H9 (cell line): ENCODE results near the gene FTO. TPM values are rescaled to one million over a fixed set of nuclear protein-coding genes. Genes with fewer than 3 reads are reported as not detected.

Experiments
- DNase-seq: peaks from one replicate; pipeline ENCODE4 v3.0.0-alpha.2; 2017
- H2AFZ ChIP-seq: one replicate; pipeline ENCODE4 v1.6.1; 2013; ENCODE audit warnings: mild to moderate bottlenecking, low read length, control low read depth, moderate library complexity
- H2AK5ac ChIP-seq: 2 replicates; pipeline ENCODE4 v1.6.1; 2013; ENCODE audit warnings: low read length, control low read depth, mixed read lengths; ENCODE audit not compliant: insufficient read length
- H2BK120ac ChIP-seq: one replicate; pipeline ENCODE4 v1.6.1; 2013; ENCODE audit warnings: low read depth, mild to moderate bottlenecking, low read length, control low read depth, inconsistent platforms; ENCODE audit not compliant: poor library complexity, severe bottlenecking
- H2BK12ac ChIP-seq: 2 replicates; pipeline ENCODE4 v1.6.1; 2013; ENCODE audit warnings: low read length, control low read depth, mixed read lengths, low read depth; ENCODE audit not compliant: insufficient read length
- H2BK15ac ChIP-seq: 2 replicates; pipeline ENCODE4 v1.6.1; 2013; ENCODE audit warnings: low read depth, low read length, control low read depth
- H2BK20ac ChIP-seq: one replicate; pipeline ENCODE4 v1.6.1; 2013; ENCODE audit warnings: low read depth, mild to moderate bottlenecking, low read length, control low read depth, inconsistent platforms; ENCODE audit not compliant: poor library complexity, severe bottlenecking
- H2BK5ac ChIP-seq: 2 replicates; pipeline ENCODE4 v1.6.1; 2013; ENCODE audit warnings: low read length, control low read depth, mixed read lengths; ENCODE audit not compliant: insufficient read length
- H3K14ac ChIP-seq: 2 replicates; pipeline ENCODE4 v1.6.1; 2013; ENCODE audit warnings: low read length, control low read depth; ENCODE audit not compliant: insufficient read depth
- H3K18ac ChIP-seq: 2 replicates; pipeline ENCODE4 v1.6.1; 2013; ENCODE audit warnings: low read depth, mild to moderate bottlenecking, mixed read lengths, low read length, control low read depth; ENCODE audit not compliant: insufficient read length
- H3K23ac ChIP-seq: 2 replicates; pipeline ENCODE4 v1.6.1; 2013; ENCODE audit warnings: low read length, control low read depth, mixed read lengths, low read depth; ENCODE audit not compliant: insufficient read length
- H3K23me2 ChIP-seq: 2 replicates; pipeline ENCODE4 v1.6.1; 2013; ENCODE audit warnings: low read depth, mild to moderate bottlenecking, mixed read lengths, low read length, control low read depth; ENCODE audit not compliant: insufficient read length, poor library complexity, severe bottlenecking
- H3K27ac ChIP-seq: 2 replicates; pipeline ENCODE4 v1.5.1; 2013; ENCODE audit warnings: low read length, control low read depth, mixed read lengths, low read depth; ENCODE audit not compliant: insufficient read length
- H3K27me3 ChIP-seq: 2 replicates; pipeline ENCODE4 v1.6.1; 2013; ENCODE audit warnings: low read length, control low read depth, inconsistent platforms; ENCODE audit not compliant: insufficient read depth
- H3K4ac ChIP-seq: 2 replicates; pipeline ENCODE4 v1.6.1; 2013; ENCODE audit warnings: low read depth, mild to moderate bottlenecking, control low read depth, inconsistent platforms, low read length, moderate library complexity
- H3K4me1 ChIP-seq: 2 replicates; pipeline ENCODE4 v1.6.1; 2013; ENCODE audit warnings: low read length, control low read depth, inconsistent platforms; ENCODE audit not compliant: insufficient read depth
- H3K4me2 ChIP-seq: 2 replicates; pipeline ENCODE4 v1.6.1; 2013; ENCODE audit warnings: low read length, control low read depth, mixed read lengths; ENCODE audit not compliant: insufficient read length, insufficient read depth
- H3K56ac ChIP-seq: 2 replicates; pipeline ENCODE4 v1.6.1; 2013; ENCODE audit warnings: low read depth, mild to moderate bottlenecking, mixed read lengths, low read length, control low read depth; ENCODE audit not compliant: insufficient read length
- H3K79me1 ChIP-seq: 2 replicates; pipeline ENCODE4 v1.6.1; 2013; ENCODE audit warnings: low read depth, mild to moderate bottlenecking, moderate library complexity, low read length, control low read depth, inconsistent platforms; ENCODE audit not compliant: insufficient read depth, poor library complexity, severe bottlenecking
- H3K79me2 ChIP-seq: 2 replicates; pipeline ENCODE4 v1.6.1; 2013; ENCODE audit warnings: low read length, control low read depth, inconsistent platforms; ENCODE audit not compliant: insufficient read depth
- H3K9ac ChIP-seq: 2 replicates; pipeline ENCODE4 v1.6.1; 2013; ENCODE audit warnings: low read length, control low read depth, mixed read lengths; ENCODE audit not compliant: insufficient read length; ENCODE audit errors: extremely low read depth
- H3K9me3 ChIP-seq: one replicate; pipeline ENCODE4 v1.6.1; 2013; ENCODE audit warnings: low read depth, low read length, inconsistent platforms; ENCODE audit not compliant: control insufficient read depth
- H3T11ph ChIP-seq: one replicate; pipeline ENCODE4 v1.6.1; 2013; ENCODE audit warnings: mild to moderate bottlenecking, low read length, control low read depth, inconsistent platforms
- H4K20me1 ChIP-seq: one replicate; pipeline ENCODE4 v1.6.1; 2013; ENCODE audit not compliant: control insufficient read depth, insufficient read length, insufficient read depth
- H4K5ac ChIP-seq: 2 replicates; pipeline ENCODE4 v1.6.1; 2013; ENCODE audit warnings: low read depth, mild to moderate bottlenecking, mixed read lengths, low read length, control low read depth; ENCODE audit not compliant: insufficient read length
- H4K8ac ChIP-seq: replicated peaks from 2 replicates; pipeline ENCODE4 v1.6.1; 2013; ENCODE audit warnings: low read length, control low read depth, mixed read lengths, low read depth; ENCODE audit not compliant: insufficient read length
- H4K91ac ChIP-seq: 2 replicates; pipeline ENCODE4 v1.6.1; 2013; ENCODE audit warnings: low read depth, mild to moderate bottlenecking, moderate library complexity, mixed read lengths, low read length, control low read depth; ENCODE audit not compliant: insufficient read length
- H3K27ac Mint-ChIP-seq, 3 experiments: 2 replicates in 2 of 3; 3 replicates in 1 of 3; pipeline ENCODE4 v1.8.0; 2020 to 2021; ENCODE audit warnings: mixed read lengths in 3 of 3, mild to moderate bottlenecking in 1 of 3, moderate library complexity in 1 of 3
- H3K27me3 Mint-ChIP-seq: 2 replicates; pipeline ENCODE4 v1.8.0; 2021; ENCODE audit warnings: low read depth, mild to moderate bottlenecking, moderate library complexity, mixed read lengths
- H3K36me3 Mint-ChIP-seq, 3 experiments: 2 replicates in 2 of 3; 3 replicates in 1 of 3; pipeline ENCODE4 v1.8.0; 2020 to 2021; ENCODE audit warnings: low read depth in 3 of 3, mixed read lengths in 3 of 3; ENCODE audit not compliant: insufficient read depth in 1 of 3
- H3K4me1 Mint-ChIP-seq, 2 experiments: 2 replicates each; pipeline ENCODE4 v1.8.0; 2020; ENCODE audit warnings: mixed read lengths in 2 of 2
- H3K4me3 Mint-ChIP-seq, 2 experiments: 2 replicates in 1 of 2; 3 replicates in 1 of 2; pipeline ENCODE4 v1.8.0; 2020 to 2021; ENCODE audit warnings: mild to moderate bottlenecking in 2 of 2, mixed read lengths in 2 of 2, moderate library complexity in 1 of 2
- H3K9me3 Mint-ChIP-seq, 2 experiments: 2 replicates in 1 of 2; 3 replicates in 1 of 2; pipeline ENCODE4 v1.8.0; 2020; ENCODE audit warnings: mild to moderate bottlenecking in 2 of 2, mixed read lengths in 2 of 2, moderate library complexity in 1 of 2
- CTCF ChIP-seq: fragments of 200-600 bp; sonication (generic); conservative IDR thresholded peaks from 3 replicates; pipeline ENCODE4 v1.8.0; 2021; ENCODE audit warnings: antibody characterized with exemption, mild to moderate bottlenecking
- WGBS: extraction: QIAGEN DNeasy Blood & Tissue Kit; methylation state at CpG from one replicate; pipeline ENCODE4 v1.1.7; 2013; ENCODE audit warnings: missing lambda C conversion rate, low lambda C conversion rate, mixed read lengths; ENCODE audit not compliant: insufficient read length; ENCODE audit errors: extremely low coverage; 5-methylcytosine and 5-hydroxymethylcytosine counted together
- total RNA-seq: library from RNA; stranded (reverse); gene quantifications from 2 replicates; pipeline ENCODE4 v1.2.1, GENCODE V29; 2021

Gene FTO
- total RNA-seq, 1 experiment from 2014 or later, result 67.9 TPM

- WGBS, result no CpG with 5 or more reads among the region's 2 CpGs
- H4K20me1 ChIP-seq, result no peaks in the 10 kb centered on the region
- H3K79me1 ChIP-seq, result no peaks in the 10 kb centered on the region
- Mint-ChIP-seq H3K9me3 (no peaks in the 10 kb centered on the region), H3K4me3 (no peak overlapping the region), H3K36me3 (no peaks in the 10 kb centered on the region), H3K4me1 (0 out of 4 replicates have a peak, but pooled peaks cover 0 to under 1% of the 10 kb centered on the region in 2 experiments), H3K27ac (no peak overlapping the region; a peak in 1 of 7 replicates), H3K27me3 (no peaks in the 10 kb centered on the region)
- H2BK12ac ChIP-seq, result no peak overlapping the region
- H4K8ac ChIP-seq, result no peak overlapping the region
- TF ChIP-seq CTCF, result no peak
- H2AK5ac ChIP-seq, result no peak overlapping the region
- no peak overlapping the region for H3K9ac ChIP-seq
- H3K56ac ChIP-seq, result no peak overlapping the region
- no peak overlapping the region for H3T11ph ChIP-seq
- H3K4me2 ChIP-seq, result no peak overlapping the region
- H4K5ac ChIP-seq, result no peak overlapping the region
- no peak overlapping the region for H2BK5ac ChIP-seq
- no peaks in the 10 kb centered on the region for H3K4me1 ChIP-seq
- H3K79me2 ChIP-seq, result no peaks in the 10 kb centered on the region
- no peak for DNase-seq
- no peaks in the 10 kb centered on the region for H3K9me3 ChIP-seq
- no peak overlapping the region for H2BK120ac ChIP-seq
- H4K91ac ChIP-seq, result no peak overlapping the region
- no peak overlapping the region for H3K23ac ChIP-seq
- H3K27me3 ChIP-seq, result no peaks in the 10 kb centered on the region
- H2BK20ac ChIP-seq, result no peak overlapping the region
- H3K27ac ChIP-seq, result no peak overlapping the region
- no peak overlapping the region for H3K18ac ChIP-seq
- no peak overlapping the region for H3K14ac ChIP-seq
- no peaks in the 10 kb centered on the region for H3K23me2 ChIP-seq
- no peak overlapping the region for H3K4ac ChIP-seq
- H2AFZ ChIP-seq, result no peak overlapping the region
- H2BK15ac ChIP-seq, result no peak overlapping the region
These were observed 251.4 kb downstream of the FTO start for GRCh38 chr16:53955221-53955875.
